ENCODE data around the gene C1orf210. TPM values are rescaled to one million over a fixed set of nuclear protein-coding genes. Genes with fewer than 3 reads are reported as not detected.

The C1orf210 gene
- total RNA-seq, 1 experiment from 2014 or later, result 29.3 TPM

- CTCF ChIA-PET, result no interaction called here
- H3K9me3 ChIP-seq (ENCODE audit: insufficient read depth, low read depth), result no peaks in the 10 kb centered on the region
- no peaks in the 10 kb centered on the region for H3K27me3 ChIP-seq (ENCODE audit: insufficient read depth, low read depth)
- no peak for DNase-seq
- POLR2A ChIA-PET (ENCODE audit: unreplicated experiment), result no interaction called here
- no peak overlapping the region for H3K4me3 ChIP-seq
- no peaks in the 10 kb centered on the region for H3K36me3 ChIP-seq (ENCODE audit: low read depth)
- no peaks in the 10 kb centered on the region for H3K9me2 ChIP-seq (ENCODE audit: insufficient read depth)
- H3K27ac ChIP-seq, result no peak overlapping the region
- no peak overlapping the region for H3K4me2 ChIP-seq
- H4K20me1 ChIP-seq (ENCODE audit: insufficient read depth), result no peaks in the 10 kb centered on the region
- no peak overlapping the region for H2AFZ ChIP-seq
- H3K4me1 ChIP-seq (replicated peaks; ENCODE audit: insufficient read depth), result peaks cover 30% of the 10 kb centered on the region
- no peaks in the 10 kb centered on the region for H3K79me2 ChIP-seq (ENCODE audit: low read depth)
- H3F3A ChIP-seq (ENCODE audit: insufficient read depth, low read depth), result peaks cover 12% of the 10 kb centered on the region; the same call in 1 of the 2 replicates
- intact Hi-C loops (cut with micrococcal nuclease; ENCODE audit: unreplicated experiment), result no loop called here
- no peak for TF ChIP-seq EZH2 (IDR thresholded peaks at IDR 0.05; ENCODE audit: low read depth)
- TF ChIP-seq, protein P1, sequence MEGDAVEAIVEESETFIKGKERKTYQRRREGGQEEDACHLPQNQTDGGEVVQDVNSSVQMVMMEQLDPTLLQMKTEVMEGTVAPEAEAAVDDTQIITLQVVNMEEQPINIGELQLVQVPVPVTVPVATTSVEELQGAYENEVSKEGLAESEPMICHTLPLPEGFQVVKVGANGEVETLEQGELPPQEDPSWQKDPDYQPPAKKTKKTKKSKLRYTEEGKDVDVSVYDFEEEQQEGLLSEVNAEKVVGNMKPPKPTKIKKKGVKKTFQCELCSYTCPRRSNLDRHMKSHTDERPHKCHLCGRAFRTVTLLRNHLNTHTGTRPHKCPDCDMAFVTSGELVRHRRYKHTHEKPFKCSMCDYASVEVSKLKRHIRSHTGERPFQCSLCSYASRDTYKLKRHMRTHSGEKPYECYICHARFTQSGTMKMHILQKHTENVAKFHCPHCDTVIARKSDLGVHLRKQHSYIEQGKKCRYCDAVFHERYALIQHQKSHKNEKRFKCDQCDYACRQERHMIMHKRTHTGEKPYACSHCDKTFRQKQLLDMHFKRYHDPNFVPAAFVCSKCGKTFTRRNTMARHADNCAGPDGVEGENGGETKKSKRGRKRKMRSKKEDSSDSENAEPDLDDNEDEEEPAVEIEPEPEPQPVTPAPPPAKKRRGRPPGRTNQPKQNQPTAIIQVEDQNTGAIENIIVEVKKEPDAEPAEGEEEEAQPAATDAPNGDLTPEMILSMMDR (conservative IDR thresholded peaks at IDR 0.05), result no peak
- no TSS peak for BruUV-seq (replicated peaks)
These were observed 13.7 kb upstream of the C1orf210 start for GRCh38 chr1:43299101-43299500.

- no peaks in the 10 kb centered on the region for H3K36me3 ChIP-seq (ENCODE audit: low read depth)
- intact Hi-C loops (cut with micrococcal nuclease; ENCODE audit: unreplicated experiment), result no loop called here
- CTCF ChIA-PET, result no interaction called here
These were observed 12.7 kb upstream of the C1orf210 start for GRCh38 chr1:43298055-43298454.

DNA sequence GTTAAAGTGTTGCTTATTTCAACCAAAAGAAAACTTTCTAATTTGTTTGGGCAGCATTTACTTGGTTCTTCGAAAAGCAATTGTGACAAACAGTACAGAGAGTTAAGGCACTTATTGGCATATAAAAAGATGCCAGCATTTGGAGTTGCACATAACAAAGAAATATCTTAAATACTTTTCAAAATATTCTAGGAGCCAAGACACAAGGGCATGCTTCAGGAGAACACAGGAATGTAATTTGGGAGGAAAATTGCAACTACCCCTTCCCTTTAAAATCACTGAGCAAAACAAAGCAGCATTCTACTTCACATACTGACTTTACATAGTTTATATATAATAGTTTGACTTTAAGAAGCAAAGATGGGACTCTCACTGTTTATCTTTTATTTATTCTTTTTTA lies 10.8 kb upstream of the C1orf210 start:
- Histone ChIP-seq H2AFZ (no peak overlapping the region), H3K79me2 (ENCODE audit: low read depth) (no peaks in the 10 kb centered on the region), H3F3A (ENCODE audit: insufficient read depth, low read depth) (peaks cover 24% of the 10 kb centered on the region), H3K4me1 (replicated peaks; ENCODE audit: insufficient read depth) (peaks cover 49% of the 10 kb centered on the region), H3K9me2 (ENCODE audit: insufficient read depth) (no peaks in the 10 kb centered on the region), H3K9me3 (ENCODE audit: insufficient read depth, low read depth) (no peaks in the 10 kb centered on the region), H3K36me3 (ENCODE audit: low read depth) (no peaks in the 10 kb centered on the region), H4K20me1 (ENCODE audit: insufficient read depth) (no peaks in the 10 kb centered on the region), H3K27me3 (ENCODE audit: insufficient read depth, low read depth) (no peaks in the 10 kb centered on the region), H3K4me2 (peak overlapping the region; percentile 54; the same call in 1 of the 2 replicates), H3K27ac (peak overlapping the region; percentile 73), H3K4me3 (no peak overlapping the region)
- ChIA-PET POLR2A (ENCODE audit: unreplicated experiment) (interaction anchor here (0.7 kb wide), 1 partner anchor 12 kb away, joined by 5 read pairs; no protein-coding TSS in a partner anchor), CTCF (no interaction called here)
- TF ChIP-seq EZH2 (IDR thresholded peaks at IDR 0.05; ENCODE audit: low read depth), result no peak
- TF ChIP-seq, protein P1 (conservative IDR thresholded peaks at IDR 0.05), result no peak
- no peak for DNase-seq
- intact Hi-C loops (cut with micrococcal nuclease; ENCODE audit: unreplicated experiment), result no loop called here
- no TSS peak for BruUV-seq (replicated peaks)

More at GRCh38 chr1:43298055-43298454, 12.7 kb upstream of the C1orf210 start:
- peaks cover 23% of the 10 kb centered on the region; the same call in 1 of the 2 replicates for H3F3A ChIP-seq (ENCODE audit: insufficient read depth, low read depth)
- POLR2A ChIA-PET (ENCODE audit: unreplicated experiment), result no interaction called here
- DNase-seq, result no peak
- no TSS peak for BruUV-seq (replicated peaks)
- no peak overlapping the region for H3K27ac ChIP-seq
- H3K4me1 ChIP-seq (replicated peaks; ENCODE audit: insufficient read depth), result peaks cover 40% of the 10 kb centered on the region
- H3K9me2 ChIP-seq (ENCODE audit: insufficient read depth), result no peaks in the 10 kb centered on the region
- no peaks in the 10 kb centered on the region for H3K9me3 ChIP-seq (ENCODE audit: insufficient read depth, low read depth)
- H4K20me1 ChIP-seq (ENCODE audit: insufficient read depth), result no peaks in the 10 kb centered on the region
- no peak overlapping the region for H2AFZ ChIP-seq
- no peaks in the 10 kb centered on the region for H3K79me2 ChIP-seq (ENCODE audit: low read depth)
- no peak overlapping the region for H3K4me3 ChIP-seq
- H3K4me2 ChIP-seq, result no peak overlapping the region
- H3K27me3 ChIP-seq (ENCODE audit: insufficient read depth, low read depth), result no peaks in the 10 kb centered on the region
- TF ChIP-seq, protein P1 (conservative IDR thresholded peaks at IDR 0.05), result no peak
- TF ChIP-seq EZH2 (IDR thresholded peaks at IDR 0.05; ENCODE audit: low read depth), result no peak
